Omental fat pad (tissue), 4 donors: ENCODE measurements around the gene TMEM269. TPM values are rescaled to one million over a fixed set of nuclear protein-coding genes. Genes with fewer than 3 reads are reported as not detected.

ENCODE experiments used
- ATAC-seq: fragments of 150-250 bp; one replicate; pipeline ENCODE4 v1.9.1; 2016; ENCODE audit warnings: mild to moderate bottlenecking, moderate library complexity; ENCODE audit not compliant: low FRiP score
- DNase-seq: peaks from one replicate; pipeline ENCODE4 v3.0.0-alpha.2; 2019; ENCODE audit warnings: low spot score
- total RNA-seq, 4 donors: library from RNA; depleted of rRNA; stranded (reverse); fragments of >200 nt; gene quantifications; one replicate each; pipeline ENCODE4 v1.1.0, GENCODE V29; 2016
- TF ChIP-seq, protein P1 (sequence below), 3 donors: fragments of 450-650 bp; IDR thresholded peaks; one replicate each; pipeline ENCODE4 v1.5.1; 2016 to 2017; ENCODE audit warnings: antibody characterized with exemption in 3 of 3, mild to moderate bottlenecking in 3 of 3, moderate library complexity in 2 of 3

TMEM269 gene
- total RNA-seq, 4 donors from 2014 or later: 0.46 TPM; not detected in 3

DNA sequence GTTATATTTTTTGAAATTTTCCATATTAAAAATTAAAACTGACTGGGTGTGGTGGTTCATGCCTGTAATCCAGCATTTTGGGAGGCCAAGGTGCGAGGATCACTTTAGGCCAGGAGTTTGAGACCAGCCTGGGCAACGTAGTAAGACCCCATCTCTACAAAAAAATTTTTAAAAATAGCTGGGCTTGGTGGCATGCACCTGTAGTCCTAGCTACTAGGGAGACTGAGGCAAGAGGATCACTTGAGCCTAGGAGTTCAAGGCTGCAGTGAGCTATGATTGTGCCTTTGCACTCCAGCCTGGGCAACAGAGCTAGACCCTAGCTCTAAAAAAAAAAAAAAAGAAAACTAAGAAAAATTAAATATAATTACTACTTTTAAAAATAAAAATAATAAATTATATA lies 36.9 kb downstream of the TMEM269 start:
- TF ChIP-seq, protein P1, sequence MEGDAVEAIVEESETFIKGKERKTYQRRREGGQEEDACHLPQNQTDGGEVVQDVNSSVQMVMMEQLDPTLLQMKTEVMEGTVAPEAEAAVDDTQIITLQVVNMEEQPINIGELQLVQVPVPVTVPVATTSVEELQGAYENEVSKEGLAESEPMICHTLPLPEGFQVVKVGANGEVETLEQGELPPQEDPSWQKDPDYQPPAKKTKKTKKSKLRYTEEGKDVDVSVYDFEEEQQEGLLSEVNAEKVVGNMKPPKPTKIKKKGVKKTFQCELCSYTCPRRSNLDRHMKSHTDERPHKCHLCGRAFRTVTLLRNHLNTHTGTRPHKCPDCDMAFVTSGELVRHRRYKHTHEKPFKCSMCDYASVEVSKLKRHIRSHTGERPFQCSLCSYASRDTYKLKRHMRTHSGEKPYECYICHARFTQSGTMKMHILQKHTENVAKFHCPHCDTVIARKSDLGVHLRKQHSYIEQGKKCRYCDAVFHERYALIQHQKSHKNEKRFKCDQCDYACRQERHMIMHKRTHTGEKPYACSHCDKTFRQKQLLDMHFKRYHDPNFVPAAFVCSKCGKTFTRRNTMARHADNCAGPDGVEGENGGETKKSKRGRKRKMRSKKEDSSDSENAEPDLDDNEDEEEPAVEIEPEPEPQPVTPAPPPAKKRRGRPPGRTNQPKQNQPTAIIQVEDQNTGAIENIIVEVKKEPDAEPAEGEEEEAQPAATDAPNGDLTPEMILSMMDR (IDR thresholded peaks at IDR 0.05): no peak
- ATAC-seq: no peak
- DNase-seq: no peak

GRCh38 chr1:42822800-42823392 lies 38.1 kb downstream of the TMEM269 start:
- TF ChIP-seq, protein P1 (IDR thresholded peaks at IDR 0.05): no peak
- ATAC-seq (no peak), DNase-seq (no peak)

DNA sequence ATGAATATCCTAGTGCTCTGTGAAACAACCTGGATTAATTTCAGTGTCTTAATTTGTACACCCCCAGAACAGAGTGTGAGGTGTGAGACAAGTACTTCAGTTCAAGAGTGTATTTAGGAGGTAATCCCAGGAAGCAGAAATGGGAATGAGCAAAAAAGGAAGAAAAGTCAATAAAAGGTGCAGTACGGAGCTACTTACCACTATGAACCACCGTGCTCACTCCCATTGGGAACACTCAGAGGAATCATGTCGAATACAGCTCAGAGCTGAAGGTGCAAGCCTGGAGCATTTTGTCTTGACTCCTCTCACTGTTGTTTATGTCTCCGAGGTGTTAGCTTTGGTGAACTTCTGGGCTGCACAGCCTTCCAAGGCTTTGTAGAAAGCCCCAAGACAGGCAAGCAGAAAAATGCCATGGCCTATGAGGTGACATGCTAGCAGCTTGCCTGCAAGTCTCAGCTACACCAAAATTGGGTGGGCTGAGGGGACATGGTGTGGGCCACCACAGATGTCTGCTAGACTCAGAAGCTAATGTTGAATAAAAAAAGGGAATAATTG lies 39.8 kb downstream of the TMEM269 start:
- TF ChIP-seq, protein P1 (IDR thresholded peaks at IDR 0.05): no peak
- DNase-seq: no peak

DNA sequence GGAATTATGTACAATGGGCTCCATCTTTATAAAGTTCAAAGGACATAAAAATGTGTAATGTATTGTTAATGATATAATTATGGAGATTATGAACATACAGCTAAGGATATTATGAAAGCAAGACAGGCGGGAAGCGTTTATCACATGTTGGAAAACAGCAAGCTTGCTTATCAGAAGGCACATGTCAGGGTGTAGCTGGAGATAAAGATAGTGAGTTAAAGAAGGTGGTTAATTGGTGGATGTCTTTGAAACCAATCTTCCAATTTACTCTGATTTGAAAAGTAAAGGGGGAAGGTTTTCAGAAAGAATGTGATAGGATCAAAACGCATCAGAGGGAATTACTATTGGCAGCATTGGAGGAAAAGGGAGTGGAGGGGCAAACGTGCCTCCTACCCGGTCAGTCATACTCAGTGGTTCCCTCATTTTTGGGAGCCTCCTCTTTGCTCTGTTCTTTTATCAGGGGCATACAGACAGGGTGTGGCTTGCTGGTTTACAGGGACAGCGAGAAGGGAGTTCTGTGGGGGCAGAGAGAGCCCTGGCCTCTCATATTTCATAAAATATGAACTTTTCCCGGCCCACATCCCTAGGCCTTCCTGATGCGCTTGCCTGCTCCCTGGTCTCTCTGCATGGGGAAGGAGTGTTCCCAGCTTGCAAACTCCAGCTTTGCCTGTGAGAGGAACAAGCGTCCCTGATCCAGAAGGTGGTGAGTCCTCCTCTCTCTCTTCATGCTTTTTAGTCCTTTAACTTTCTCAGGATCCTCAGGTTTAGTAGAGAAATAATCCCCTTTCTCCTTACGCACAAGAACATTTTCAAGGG lies 40.5 kb downstream of the TMEM269 start:
- DNase-seq: no peak
- ATAC-seq: no peak
- TF ChIP-seq, protein P1 (IDR thresholded peaks at IDR 0.05): no peak

More for the DNA sequence above, 39.8 kb downstream of the TMEM269 start:
- ATAC-seq: no peak

GRCh38 chr1:42830631-42831030 lies 45.8 kb downstream of the TMEM269 start:
- no peak for ATAC-seq
- TF ChIP-seq, protein P1 (IDR thresholded peaks at IDR 0.05): no peak
- DNase-seq: no peak

DNA sequence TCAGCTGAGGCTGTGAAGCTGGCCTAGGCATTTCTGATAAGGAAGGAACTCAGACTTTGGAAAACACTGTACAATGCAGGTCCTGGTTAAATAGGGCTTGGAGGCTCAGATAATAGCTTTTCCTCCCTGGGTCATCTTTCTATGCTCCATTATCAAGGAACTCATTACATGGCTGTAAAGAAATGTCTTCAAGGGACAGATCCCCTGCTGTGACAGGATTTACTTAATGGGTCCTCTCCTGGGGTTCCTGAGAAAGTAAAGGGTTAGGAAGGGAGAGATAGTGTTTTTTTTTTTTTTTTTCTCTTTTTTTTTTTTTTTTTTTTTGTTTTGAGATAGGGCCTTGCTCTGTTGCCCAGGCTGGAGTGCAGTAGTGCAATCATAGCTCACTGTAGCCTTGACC lies 46.5 kb downstream of the TMEM269 start:
- ATAC-seq: no peak
- TF ChIP-seq, protein P1 (IDR thresholded peaks at IDR 0.05): no peak
- no peak for DNase-seq
